Keratinocyte (primary cell): Measurements from ENCODE around the gene RABGGTA.

Source experiments
- CTCF ChIP-seq, 3 experiments: IDR thresholded peaks in 1 of 3; conservative IDR thresholded peaks in 1 of 3; optimal IDR thresholded peaks in 1 of 3; 2 replicates in 2 of 3; 3 replicates in 1 of 3; pipeline versions ENCODE3 to v1.5.1; 2011; ENCODE audit warnings: low read length in 3 of 3, mild to moderate bottlenecking in 3 of 3, moderate library complexity in 2 of 3, control low read depth in 1 of 3, inconsistent platforms in 1 of 3; ENCODE audit not compliant: insufficient read depth in 2 of 3; ENCODE audit errors: extremely low read depth in 1 of 3
- EZH2 ChIP-seq: IDR thresholded peaks from one replicate; pipeline ENCODE4 v1.6.1; 2012; ENCODE audit warnings: inconsistent platforms, mild to moderate bottlenecking, low read length, moderate library complexity

- no peak for TF ChIP-seq CTCF (optimal IDR thresholded peaks at IDR 0.05 in 1 of 3, IDR thresholded peaks at IDR 0.05 in 1 of 3, conservative IDR thresholded peaks at IDR 0.05 in 1 of 3; ENCODE audit: extremely low read depth in 1 of 3, insufficient read depth in 2 of 3, low read length in 3 of 3)
- no peak for TF ChIP-seq EZH2
These were observed 7.0 kb upstream of the RABGGTA start for GRCh38 chr14:24278424-24278823.
